HUES6 (cell line): Measurements from ENCODE around the gene GFY.

Experiments used
- H3K27ac ChIP-seq: 2 replicates; pipeline ENCODE4 v1.7.0; 2013; ENCODE audit warnings: low read depth, mild to moderate bottlenecking, low read length, inconsistent platforms
- H3K27me3 ChIP-seq: 2 replicates; pipeline ENCODE4 v1.6.1; 2013; ENCODE audit warnings: low read length; ENCODE audit not compliant: control insufficient read depth, insufficient read depth
- H3K36me3 ChIP-seq: 2 replicates; pipeline ENCODE4 v1.6.1; 2013; ENCODE audit warnings: low read length; ENCODE audit not compliant: control insufficient read depth, insufficient read depth
- H3K4me1 ChIP-seq: 2 replicates; pipeline ENCODE4 v1.6.1; 2013; ENCODE audit warnings: low read length; ENCODE audit not compliant: control insufficient read depth, insufficient read depth
- H3K4me3 ChIP-seq: 2 replicates; pipeline ENCODE4 v1.5.1; 2013; ENCODE audit warnings: low read depth, low read length
- H3K9ac ChIP-seq: one replicate; pipeline ENCODE4 v1.6.1; 2013; ENCODE audit warnings: mild to moderate bottlenecking, low read length
- H3K9me3 ChIP-seq: 2 replicates; pipeline ENCODE4 v1.6.1; 2013; ENCODE audit warnings: low read depth, low read length; ENCODE audit not compliant: control insufficient read depth, insufficient read depth

The GFY gene

GRCh38 chr19:49447485-49448431 is 22.6 kb downstream of the GFY start:
- H3K36me3 ChIP-seq = peaks cover 36% of the 10 kb centered on the region
- H3K4me1 ChIP-seq = 0 out of 2 replicates have a peak, but pooled peaks cover 5% of the 10 kb centered on the region
- H3K27ac ChIP-seq = no peak overlapping the region
- no peak overlapping the region for H3K9ac ChIP-seq
- H3K27me3 ChIP-seq = no peaks in the 10 kb centered on the region
- H3K9me3 ChIP-seq = no peaks in the 10 kb centered on the region
- no peak overlapping the region for H3K4me3 ChIP-seq

- H3K27me3 ChIP-seq = no peaks in the 10 kb centered on the region
- no peak overlapping the region for H3K27ac ChIP-seq
- no peak overlapping the region for H3K9ac ChIP-seq
- H3K9me3 ChIP-seq = no peaks in the 10 kb centered on the region
- 0 out of 2 replicates have a peak, but pooled peaks cover 5% of the 10 kb centered on the region for H3K4me1 ChIP-seq
- peaks cover 36% of the 10 kb centered on the region for H3K36me3 ChIP-seq
- H3K4me3 ChIP-seq = no peak overlapping the region
Measured at GRCh38 chr19:49448432-49448786, 23.2 kb downstream of the GFY start.

DNA sequence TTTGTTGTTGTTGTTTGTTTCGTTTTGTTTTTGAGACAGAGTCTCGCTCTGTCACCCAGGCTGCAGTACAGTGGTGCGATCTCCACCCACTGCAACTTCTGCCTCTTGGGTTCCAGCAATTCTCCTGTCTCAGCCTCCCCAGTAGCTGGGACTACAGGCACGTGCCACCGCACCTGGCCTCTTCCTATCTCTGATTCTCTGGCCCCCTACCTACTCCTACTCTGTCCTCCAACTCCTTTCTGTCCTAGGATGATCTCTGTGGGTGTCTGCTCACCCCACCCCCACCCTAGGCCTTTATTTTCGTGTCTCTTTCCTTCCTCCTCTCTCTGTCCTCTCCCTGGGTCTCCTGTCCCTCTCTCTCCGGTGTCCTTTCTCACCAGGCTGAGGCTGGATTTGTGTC is 25.2 kb downstream of the GFY start:
- Histone ChIP-seq H3K9ac (no peak overlapping the region), H3K9me3 (no peaks in the 10 kb centered on the region), H3K4me3 (peak overlapping the region; percentile 91), H3K4me1 (0 out of 2 replicates have a peak, but pooled peaks cover 8% of the 10 kb centered on the region), H3K27ac (no peak overlapping the region), H3K36me3 (peaks cover 36% of the 10 kb centered on the region), H3K27me3 (no peaks in the 10 kb centered on the region)

- H3K4me1 ChIP-seq = 0 out of 2 replicates have a peak, but pooled peaks cover 8% of the 10 kb centered on the region
- H3K27ac ChIP-seq = peak within 1 kb of the TSS; percentile 46; the same call in 1 of the 2 replicates
- H3K4me3 ChIP-seq = peak within 1 kb of the TSS; percentile 91
- no peaks in the 10 kb centered on the region for H3K9me3 ChIP-seq
- no peaks in the 10 kb centered on the region for H3K27me3 ChIP-seq
- H3K9ac ChIP-seq = peak within 1 kb of the TSS; percentile 96
- peaks cover 34% of the 10 kb centered on the region for H3K36me3 ChIP-seq
Measured at GRCh38 chr19:49451430-49452181, 26.4 kb downstream of the GFY start, which contains the start of gene PIH1D1. TSS of gene PIH1D1 (minus strand) at chr19:49451814. CDS start at chr19:49451574, 240 bp downstream.

- Histone ChIP-seq H3K27ac (peak within 1 kb of the TSS; percentile 89), H3K36me3 (peaks cover 21% of the 10 kb centered on the region), H3K27me3 (no peaks in the 10 kb centered on the region)
Measured at GRCh38 chr19:49453013-49453756, 28.0 kb downstream of the GFY start, which contains the start of gene ALDH16A1. TSS of gene ALDH16A1 (plus strand) at chr19:49453225. CDS start at chr19:49453332, 107 bp downstream.

DNA sequence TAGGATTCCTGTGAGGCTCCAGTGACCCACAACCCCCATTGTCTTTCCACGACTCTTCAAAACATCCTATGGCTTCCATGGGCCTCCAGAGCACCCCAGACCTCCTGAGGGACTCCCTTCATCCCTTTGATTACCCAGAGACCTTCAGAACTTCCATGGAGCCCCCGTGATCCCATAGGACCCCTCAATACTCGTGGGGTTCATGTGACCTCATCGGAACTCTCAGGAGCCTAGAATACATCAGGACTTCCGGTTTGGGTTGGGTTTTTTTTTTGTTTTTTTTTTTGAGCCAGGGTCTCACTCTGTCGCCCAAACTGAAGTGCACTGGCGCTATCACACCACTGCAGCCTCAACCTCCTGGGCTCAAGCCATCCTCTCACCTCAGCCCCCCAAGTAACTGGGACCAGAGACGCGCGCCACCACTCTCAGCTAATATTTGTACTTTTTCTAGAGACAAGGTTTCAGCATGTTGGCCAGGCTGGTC is 28.6 kb downstream of the GFY start:
- H3K9ac ChIP-seq = peak overlapping the region; percentile 96
- no peaks in the 10 kb centered on the region for H3K9me3 ChIP-seq
- H3K4me1 ChIP-seq = 0 out of 2 replicates have a peak, but pooled peaks cover 3% of the 10 kb centered on the region
- no peaks in the 10 kb centered on the region for H3K27me3 ChIP-seq
- H3K27ac ChIP-seq = peak overlapping the region; percentile 89
- peaks cover 15% of the 10 kb centered on the region for H3K36me3 ChIP-seq
- peak overlapping the region; percentile 84 for H3K4me3 ChIP-seq

More at GRCh38 chr19:49453013-49453756, 28.0 kb downstream of the GFY start, which contains the start of gene ALDH16A1:
- no peaks in the 10 kb centered on the region for H3K9me3 ChIP-seq
- peak within 1 kb of the TSS; percentile 84 for H3K4me3 ChIP-seq
- H3K9ac ChIP-seq = peak within 1 kb of the TSS; percentile 96
- H3K4me1 ChIP-seq = 0 out of 2 replicates have a peak, but pooled peaks cover 3% of the 10 kb centered on the region

DNA sequence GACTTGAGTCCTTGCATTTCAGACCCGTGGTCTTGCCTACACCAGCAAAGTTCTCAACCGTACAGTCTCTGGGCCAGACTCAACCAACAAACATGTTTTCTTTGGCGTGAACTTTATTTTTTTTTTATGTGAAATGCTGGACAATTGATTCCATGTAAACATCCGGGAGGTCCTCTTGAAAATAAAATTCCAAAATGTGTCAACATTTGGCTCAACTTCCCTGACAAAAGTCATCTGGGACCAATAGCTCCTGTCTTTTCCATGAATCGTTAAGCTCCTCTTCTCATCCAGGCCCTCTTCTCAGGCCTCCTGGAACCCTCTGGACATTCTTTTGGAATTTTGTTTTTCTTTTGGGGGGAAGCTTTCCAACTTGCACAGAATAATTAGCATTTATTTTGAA is 30.6 kb downstream of the GFY start:
- Histone ChIP-seq H3K4me1 (0 out of 2 replicates have a peak, but pooled peaks cover 3% of the 10 kb centered on the region), H3K4me3 (no peak overlapping the region), H3K9ac (no peak overlapping the region), H3K27me3 (no peaks in the 10 kb centered on the region), H3K27ac (no peak overlapping the region), H3K9me3 (no peaks in the 10 kb centered on the region), H3K36me3 (peaks cover 4% of the 10 kb centered on the region)

DNA sequence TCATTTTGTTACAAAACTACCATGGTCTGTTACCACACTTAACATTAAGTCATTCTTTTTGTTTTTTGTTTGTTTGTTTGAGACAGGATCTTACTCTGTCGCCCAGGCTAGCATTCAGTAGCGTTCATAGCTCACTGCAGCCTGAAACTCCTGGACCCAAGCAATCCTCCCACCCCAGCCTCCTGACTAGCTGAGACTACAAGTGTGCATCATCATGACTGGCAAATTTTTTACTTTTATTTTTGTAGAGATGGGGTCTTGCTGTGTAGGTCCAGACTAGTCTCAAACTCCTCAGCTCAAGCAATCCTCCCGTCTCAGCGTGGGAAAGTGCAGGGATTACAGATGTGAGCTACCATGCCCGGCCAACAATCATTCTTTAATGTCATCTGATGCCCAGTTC is 31.1 kb downstream of the GFY start:
- H3K4me3 ChIP-seq = no peak overlapping the region
- peaks cover 4% of the 10 kb centered on the region for H3K36me3 ChIP-seq
- H3K27me3 ChIP-seq = no peaks in the 10 kb centered on the region
- H3K4me1 ChIP-seq = 0 out of 2 replicates have a peak, but pooled peaks cover 3% of the 10 kb centered on the region
- H3K9me3 ChIP-seq = no peaks in the 10 kb centered on the region
- no peak overlapping the region for H3K27ac ChIP-seq
- H3K9ac ChIP-seq = no peak overlapping the region

DNA sequence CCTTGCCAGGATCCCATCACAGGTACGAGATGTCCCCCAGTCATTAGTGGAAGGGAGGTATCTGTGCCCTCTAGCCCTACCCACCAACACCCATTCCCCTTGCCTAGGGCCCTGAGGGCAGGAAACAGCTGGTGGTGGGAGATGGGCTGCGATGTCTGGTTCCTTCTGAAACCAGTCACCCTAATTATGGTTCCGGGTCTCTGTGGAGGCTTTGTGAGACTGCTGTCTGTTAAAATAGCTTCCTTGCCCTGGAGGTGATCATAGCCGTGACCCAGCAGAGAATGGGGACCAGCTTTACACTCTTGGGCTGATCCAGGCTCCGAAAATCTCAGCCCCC is 33.3 kb downstream of the GFY start:
- no peaks in the 10 kb centered on the region for H3K27me3 ChIP-seq
- H3K4me3 ChIP-seq = no peak overlapping the region
- H3K9me3 ChIP-seq = no peaks in the 10 kb centered on the region
- no peak overlapping the region for H3K27ac ChIP-seq
- peaks cover 8% of the 10 kb centered on the region for H3K36me3 ChIP-seq
- no peak overlapping the region for H3K9ac ChIP-seq
- H3K4me1 ChIP-seq = 0 out of 2 replicates have a peak, but pooled peaks cover 3% of the 10 kb centered on the region

DNA sequence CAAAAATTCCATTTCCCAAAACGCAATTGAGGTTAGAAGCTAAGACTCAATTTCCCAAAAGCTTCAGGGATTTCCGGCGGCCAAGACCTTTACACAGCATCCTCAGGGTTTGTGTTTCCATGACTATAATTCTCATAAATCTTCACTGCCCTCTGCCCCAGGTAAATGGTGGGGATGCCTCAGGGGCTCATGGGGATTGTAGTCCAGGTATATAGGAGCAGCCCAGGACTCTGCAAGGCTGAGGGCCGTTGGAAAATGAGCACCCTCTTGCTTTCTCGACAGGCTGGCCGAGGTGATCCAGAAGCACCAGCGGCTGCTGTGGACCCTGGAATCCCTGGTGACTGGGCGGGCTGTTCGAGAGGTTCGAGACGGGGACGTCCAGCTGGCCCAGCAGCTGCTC is 34.2 kb downstream of the GFY start:
- Histone ChIP-seq H3K9me3 (no peaks in the 10 kb centered on the region), H3K27me3 (no peaks in the 10 kb centered on the region), H3K4me1 (no peaks in the 10 kb centered on the region), H3K36me3 (peaks cover 15% of the 10 kb centered on the region), H3K4me3 (no peak overlapping the region), H3K27ac (no peak overlapping the region), H3K9ac (no peak overlapping the region)
